Panc1 (cell line): ENCODE data around the gene SELENBP1. TPM values are rescaled to one million over a fixed set of nuclear protein-coding genes. Genes with fewer than 3 reads are reported as not detected.

Experiments used
- ATAC-seq: fragments of 200-7000 bp; cut with Tn5 transposase; 2 replicates; pipeline ENCODE4 v1.9.1; 2020; ENCODE audit warnings: mild to moderate bottlenecking, moderate library complexity
- BruUV-seq: library from RNA; stranded (reverse); fragments of 400-500 nt; replicated peaks from 2 replicates; lab custom pipeline; 2021; lab: Mats Ljungman, UMichigan
- CTCF ChIA-PET: fragments of 300-600 bp; sonication (Branson Sonifier 250); formaldehyde crosslinking; loops from one replicate; lab custom pipeline; 2022; ENCODE audit warnings: antibody characterized with exemption; lab: Charles Lee
- POLR2A ChIA-PET: fragments of 300-600 bp; sonication (Branson Sonifier 250); formaldehyde crosslinking; loops from one replicate; lab custom pipeline; 2022; ENCODE audit warnings: antibody characterized with exemption; lab: Charles Lee
- DNase-seq: peaks from one replicate; pipeline ENCODE4 v3.0.0-alpha.2; 2010; ENCODE audit warnings: low read depth, low spot score
- H3K27ac ChIP-seq: 2 replicates; pipeline ENCODE4 v1.5.1; 2011; ENCODE audit warnings: mild to moderate bottlenecking, low read length, inconsistent platforms
- H3K27me3 ChIP-seq: fragments of 200-500 bp; sonication (Bioruptor generic); 2 replicates; pipeline ENCODE4 v1.6.0; 2014; ENCODE audit warnings: low read length, inconsistent platforms; ENCODE audit not compliant: control insufficient read depth, insufficient read depth
- H3K36me3 ChIP-seq: fragments of 200-500 bp; sonication (Bioruptor generic); 2 replicates; pipeline ENCODE4 v1.5.1; 2014; ENCODE audit warnings: inconsistent platforms, mild to moderate bottlenecking, low read length, moderate library complexity; ENCODE audit not compliant: control insufficient read depth, insufficient read depth
- H3K4me1 ChIP-seq: 2 replicates; pipeline ENCODE4 v1.5.1; 2011; ENCODE audit warnings: inconsistent platforms, mild to moderate bottlenecking, low read length, moderate library complexity; ENCODE audit not compliant: control insufficient read depth, insufficient read depth
- H3K4me3 ChIP-seq, 2 experiments: 2 replicates each; pipeline ENCODE4 v1.5.1; 2011 to 2012; ENCODE audit warnings: low read depth in 2 of 2, low read length in 2 of 2, mild to moderate bottlenecking in 2 of 2, inconsistent platforms in 1 of 2, moderate library complexity in 1 of 2
- H3K9me3 ChIP-seq: fragments of 200-500 bp; sonication (Bioruptor generic); 2 replicates; pipeline ENCODE4 v1.5.1; 2014; ENCODE audit warnings: low read depth, mild to moderate bottlenecking, inconsistent platforms, low read length, moderate library complexity; ENCODE audit not compliant: control insufficient read depth, insufficient read depth
- POLR2AphosphoS5 ChIP-seq: IDR thresholded peaks from 2 replicates; pipeline ENCODE4 v1.6.1; 2012; ENCODE audit warnings: mild to moderate bottlenecking, low read depth, low read length, moderate library complexity
- SIN3A ChIP-seq: IDR thresholded peaks from 2 replicates; pipeline ENCODE4 v1.6.1; 2012; ENCODE audit warnings: low read depth, mild to moderate bottlenecking, low read length, moderate library complexity, borderline replicate concordance; ENCODE audit not compliant: insufficient read depth
- TCF7L2 ChIP-seq: IDR thresholded peaks from 2 replicates; pipeline ENCODE4 v1.6.1; 2011; ENCODE audit warnings: mild to moderate bottlenecking, low read depth, low read length, inconsistent platforms
- in situ Hi-C: cut with HindIII; loops from 2 replicates; pipeline ENCODE4 v1.10.0; 2016; ENCODE audit warnings: low sequenced_read_pairs, low pct_unique_long_range_greater_than_20kb
- intact Hi-C: fragments of 100-400 bp; cut with micrococcal nuclease; formaldehyde crosslinking; loops from one replicate; pipeline ENCODE4 v1.10.0; 2022; ENCODE audit not compliant: unreplicated experiment
- total RNA-seq: library from RNA; stranded (reverse); gene quantifications from one replicate; pipeline ENCODE4 v1.2.1, GENCODE V29; 2021; ENCODE audit not compliant: unreplicated experiment
- TF ChIP-seq, protein P1 (sequence below), 2 experiments: IDR thresholded peaks; 2 replicates each; pipeline ENCODE4 v1.6.1; 2011 to 2012; ENCODE audit warnings: low read depth in 2 of 2, control low read depth in 1 of 2, low read length in 1 of 2, mild to moderate bottlenecking in 1 of 2, moderate library complexity in 1 of 2; ENCODE audit not compliant: insufficient read depth in 1 of 2
- TF ChIP-seq, protein P2 (sequence below): fragments of 450-650 bp; IDR thresholded peaks from 2 replicates; pipeline ENCODE4 v1.5.1; 2017; ENCODE audit warnings: mild to moderate bottlenecking

The SELENBP1 gene
- total RNA-seq, 1 experiment from 2014 or later: 5.9 TPM

DNA sequence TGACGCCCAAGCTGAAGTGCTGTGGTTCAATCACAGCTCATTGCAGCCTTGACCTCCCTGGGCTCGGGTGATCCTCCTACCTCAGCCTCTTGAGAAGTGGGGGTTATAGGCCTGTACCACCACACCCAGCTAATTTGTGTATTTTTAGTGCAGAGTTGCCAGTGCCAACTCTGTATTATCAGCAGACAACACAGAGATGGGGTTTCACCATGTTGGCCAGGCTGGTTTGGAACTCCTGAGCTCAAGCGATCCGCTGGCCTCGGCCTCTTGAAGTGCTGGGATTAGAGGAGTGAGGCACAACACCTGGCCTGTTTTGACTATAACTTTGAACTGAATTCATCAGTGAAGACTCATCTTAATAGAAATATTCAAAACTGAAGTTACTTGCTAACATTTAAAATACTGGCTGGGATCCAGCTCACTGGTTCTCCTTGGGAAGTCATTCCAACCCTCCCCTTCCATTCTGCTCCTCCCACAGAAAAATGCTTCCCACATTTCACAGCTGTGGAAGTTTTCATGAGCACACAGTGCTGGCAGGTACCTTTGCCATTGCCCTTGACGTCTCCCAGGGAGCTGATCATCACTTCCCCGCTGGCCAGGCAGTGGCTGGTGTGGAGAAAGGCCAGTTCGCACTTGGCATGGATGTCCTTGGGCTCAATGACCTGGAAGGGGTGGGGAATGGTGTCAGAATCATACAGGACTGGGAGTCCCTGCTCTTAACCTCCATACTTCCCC is 4.7 kb downstream of the SELENBP1 start:
- H3K4me3 ChIP-seq: no peak overlapping the region
- TF ChIP-seq TCF7L2 (no peak), POLR2AphosphoS5 (no peak)
- TF ChIP-seq, protein P1, sequence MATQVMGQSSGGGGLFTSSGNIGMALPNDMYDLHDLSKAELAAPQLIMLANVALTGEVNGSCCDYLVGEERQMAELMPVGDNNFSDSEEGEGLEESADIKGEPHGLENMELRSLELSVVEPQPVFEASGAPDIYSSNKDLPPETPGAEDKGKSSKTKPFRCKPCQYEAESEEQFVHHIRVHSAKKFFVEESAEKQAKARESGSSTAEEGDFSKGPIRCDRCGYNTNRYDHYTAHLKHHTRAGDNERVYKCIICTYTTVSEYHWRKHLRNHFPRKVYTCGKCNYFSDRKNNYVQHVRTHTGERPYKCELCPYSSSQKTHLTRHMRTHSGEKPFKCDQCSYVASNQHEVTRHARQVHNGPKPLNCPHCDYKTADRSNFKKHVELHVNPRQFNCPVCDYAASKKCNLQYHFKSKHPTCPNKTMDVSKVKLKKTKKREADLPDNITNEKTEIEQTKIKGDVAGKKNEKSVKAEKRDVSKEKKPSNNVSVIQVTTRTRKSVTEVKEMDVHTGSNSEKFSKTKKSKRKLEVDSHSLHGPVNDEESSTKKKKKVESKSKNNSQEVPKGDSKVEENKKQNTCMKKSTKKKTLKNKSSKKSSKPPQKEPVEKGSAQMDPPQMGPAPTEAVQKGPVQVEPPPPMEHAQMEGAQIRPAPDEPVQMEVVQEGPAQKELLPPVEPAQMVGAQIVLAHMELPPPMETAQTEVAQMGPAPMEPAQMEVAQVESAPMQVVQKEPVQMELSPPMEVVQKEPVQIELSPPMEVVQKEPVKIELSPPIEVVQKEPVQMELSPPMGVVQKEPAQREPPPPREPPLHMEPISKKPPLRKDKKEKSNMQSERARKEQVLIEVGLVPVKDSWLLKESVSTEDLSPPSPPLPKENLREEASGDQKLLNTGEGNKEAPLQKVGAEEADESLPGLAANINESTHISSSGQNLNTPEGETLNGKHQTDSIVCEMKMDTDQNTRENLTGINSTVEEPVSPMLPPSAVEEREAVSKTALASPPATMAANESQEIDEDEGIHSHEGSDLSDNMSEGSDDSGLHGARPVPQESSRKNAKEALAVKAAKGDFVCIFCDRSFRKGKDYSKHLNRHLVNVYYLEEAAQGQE (IDR thresholded peaks at IDR 0.05; ENCODE audit: insufficient read depth in 1 of 2, low read depth in 2 of 2, low read length in 1 of 2): no peak
- no TSS peak for BruUV-seq
- no peaks in the 10 kb centered on the region for H3K9me3 ChIP-seq
- intact Hi-C loops (no loop called here), in situ Hi-C loops (no loop called here)
- no peaks in the 10 kb centered on the region for H3K36me3 ChIP-seq
- H3K27me3 ChIP-seq: no peaks in the 10 kb centered on the region
- H3K27ac ChIP-seq: no peak overlapping the region
- POLR2A ChIA-PET: interaction anchor here (0.6 kb wide), 1 partner anchor 274 kb away, joined by 4 read pairs; no protein-coding TSS in a partner anchor
- DNase-seq (no peak), ATAC-seq (no peak)
- H3K4me1 ChIP-seq: peaks cover 9% of the 10 kb centered on the region
- CTCF ChIA-PET: no interaction called here

DNA sequence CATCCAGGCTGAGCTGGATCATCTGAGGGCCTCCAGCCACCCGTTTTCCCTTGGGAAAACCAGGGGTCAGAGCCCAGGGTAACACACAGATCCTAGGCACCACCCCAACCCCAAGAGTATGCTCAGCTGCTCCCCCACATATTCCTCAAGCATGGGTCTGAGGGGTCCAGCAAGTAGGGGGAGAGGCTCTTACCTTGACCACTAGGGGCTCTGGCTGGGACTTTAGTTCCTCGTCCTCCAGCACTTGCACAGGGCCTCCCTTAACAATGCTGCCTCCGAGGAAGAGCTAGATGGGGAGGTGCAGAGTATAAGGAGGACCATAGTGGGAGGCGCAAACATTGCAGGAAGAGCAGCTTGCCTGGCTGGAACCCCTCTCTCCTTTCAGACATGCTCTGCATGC is 7.5 kb downstream of the SELENBP1 start:
- Histone ChIP-seq H3K9me3 (peaks cover 5% of the 10 kb centered on the region; the same call in 1 of the 2 replicates), H3K4me3 (no peak overlapping the region), H3K27me3 (no peaks in the 10 kb centered on the region), H3K27ac (no peak overlapping the region), H3K4me1 (no peaks in the 10 kb centered on the region), H3K36me3 (no peaks in the 10 kb centered on the region)
- POLR2A ChIA-PET: no interaction called here
- CTCF ChIA-PET: no interaction called here
- TF ChIP-seq TCF7L2 (no peak), SIN3A (no peak), POLR2AphosphoS5 (no peak)
- TF ChIP-seq, protein P1 (IDR thresholded peaks at IDR 0.05; ENCODE audit: insufficient read depth in 1 of 2, low read depth in 2 of 2, low read length in 1 of 2): no peak
- TF ChIP-seq, protein P2, sequence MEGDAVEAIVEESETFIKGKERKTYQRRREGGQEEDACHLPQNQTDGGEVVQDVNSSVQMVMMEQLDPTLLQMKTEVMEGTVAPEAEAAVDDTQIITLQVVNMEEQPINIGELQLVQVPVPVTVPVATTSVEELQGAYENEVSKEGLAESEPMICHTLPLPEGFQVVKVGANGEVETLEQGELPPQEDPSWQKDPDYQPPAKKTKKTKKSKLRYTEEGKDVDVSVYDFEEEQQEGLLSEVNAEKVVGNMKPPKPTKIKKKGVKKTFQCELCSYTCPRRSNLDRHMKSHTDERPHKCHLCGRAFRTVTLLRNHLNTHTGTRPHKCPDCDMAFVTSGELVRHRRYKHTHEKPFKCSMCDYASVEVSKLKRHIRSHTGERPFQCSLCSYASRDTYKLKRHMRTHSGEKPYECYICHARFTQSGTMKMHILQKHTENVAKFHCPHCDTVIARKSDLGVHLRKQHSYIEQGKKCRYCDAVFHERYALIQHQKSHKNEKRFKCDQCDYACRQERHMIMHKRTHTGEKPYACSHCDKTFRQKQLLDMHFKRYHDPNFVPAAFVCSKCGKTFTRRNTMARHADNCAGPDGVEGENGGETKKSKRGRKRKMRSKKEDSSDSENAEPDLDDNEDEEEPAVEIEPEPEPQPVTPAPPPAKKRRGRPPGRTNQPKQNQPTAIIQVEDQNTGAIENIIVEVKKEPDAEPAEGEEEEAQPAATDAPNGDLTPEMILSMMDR: no peak
- intact Hi-C loops (no loop called here), in situ Hi-C loops (no loop called here)
- BruUV-seq: no TSS peak
- DNase-seq (no peak), ATAC-seq (no peak)
